Immature natural killer cell (primary cell): ENCODE results near the gene FAM228B. TPM values are rescaled to one million over a fixed set of nuclear protein-coding genes. Genes with fewer than 3 reads are reported as not detected.
A peak's percentile ranks its signal among the peaks of the same experiment; 100 is the strongest.

ENCODE experiments used
- DNase-seq, 3 donors: peaks; one replicate each; pipeline ENCODE4 v3.0.0; 2022; ENCODE audit warnings: mixed read lengths in 1 of 3
- H3K27ac Mint-ChIP-seq, 6 donors: one replicate each; pipeline ENCODE4 v1.8.0; 2020; ENCODE audit warnings: mixed read lengths in 6 of 6, mild to moderate bottlenecking in 5 of 6, inconsistent platforms in 4 of 6, moderate library complexity in 3 of 6
- H3K27me3 Mint-ChIP-seq, 3 donors: one replicate each; pipeline ENCODE4 v1.8.0; 2020 to 2021; ENCODE audit warnings: low read depth in 3 of 3, mild to moderate bottlenecking in 3 of 3, mixed read lengths in 3 of 3, moderate library complexity in 3 of 3, inconsistent platforms in 1 of 3
- H3K36me3 Mint-ChIP-seq, 3 donors: one replicate each; pipeline ENCODE4 v1.8.0; 2020; ENCODE audit warnings: mixed read lengths in 3 of 3, inconsistent platforms in 2 of 3, mild to moderate bottlenecking in 2 of 3
- H3K4me1 Mint-ChIP-seq, 2 donors: one replicate each; pipeline ENCODE4 v1.8.0; 2020; ENCODE audit warnings: inconsistent platforms in 2 of 2, mild to moderate bottlenecking in 2 of 2, mixed read lengths in 2 of 2, moderate library complexity in 1 of 2
- H3K4me3 Mint-ChIP-seq, 5 donors: one replicate each; pipeline ENCODE4 v1.8.0; 2020; ENCODE audit warnings: mild to moderate bottlenecking in 5 of 5, mixed read lengths in 5 of 5, inconsistent platforms in 3 of 5, moderate library complexity in 3 of 5
- H3K9me3 Mint-ChIP-seq, 6 donors: one replicate each; pipeline ENCODE4 v1.8.0; 2020; ENCODE audit warnings: mild to moderate bottlenecking in 6 of 6, mixed read lengths in 6 of 6, inconsistent platforms in 4 of 6, moderate library complexity in 3 of 6
- polyA plus RNA-seq, 3 donors: library from polyadenylated mRNA; unstranded; fragments of 300-500 nt; fragmentation: Illumina TruSeq; gene quantifications; one replicate each; pipeline ENCODE4 v1.2.3, GENCODE V29; 2021

FAM228B gene
- polyA plus RNA-seq, result 10 to 100 TPM in 2 of 3 donors, 1 to 10 TPM in 1; 4.1 to 16.2 (median 16.1) TPM

DNA sequence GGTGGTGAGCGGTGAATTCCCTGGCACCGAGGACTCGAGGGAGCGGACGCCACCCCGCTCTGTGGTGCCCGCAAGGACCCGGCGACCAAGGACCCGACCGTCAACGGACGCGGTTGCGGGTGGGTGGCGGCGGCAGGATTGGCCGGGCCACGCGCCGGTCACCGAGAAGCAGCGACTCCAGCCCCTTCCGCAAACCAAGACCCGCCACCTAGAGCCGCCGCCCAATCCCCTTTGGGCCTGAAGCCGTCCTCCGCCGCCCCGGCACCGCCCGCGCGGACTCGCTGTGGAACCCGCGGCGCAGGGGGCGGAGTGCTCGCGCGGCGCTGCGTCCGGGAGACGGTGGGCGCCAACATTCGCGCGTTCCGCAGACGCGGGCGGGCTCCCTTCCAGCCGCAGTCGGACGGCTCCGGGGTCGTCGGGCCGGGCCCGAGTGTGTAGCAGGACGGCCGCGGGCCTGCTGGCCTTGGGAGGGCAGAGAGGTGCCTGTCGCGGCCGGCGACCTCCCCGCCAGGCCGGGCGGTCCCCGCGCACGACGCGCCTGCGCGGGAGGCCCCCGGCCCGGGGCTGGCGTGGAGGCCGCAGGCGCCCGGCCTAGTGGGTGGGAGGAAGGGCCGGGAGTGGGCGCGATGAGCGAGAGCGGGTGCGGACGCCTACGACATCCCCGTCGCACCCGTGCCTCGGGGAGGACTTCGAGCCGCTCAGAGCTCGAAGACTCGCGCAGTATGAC lies at the start of gene FAM228B, which contains the start of gene PFN4:
Gene FAM228B, plus strand, starts transcription at position 275 of the 727 bp plus-strand sequence. CDS start 893 bp downstream, outside the sequence.
Gene PFN4, minus strand, starts transcription at position 140 of the 727 bp plus-strand sequence. CDS start 799 bp downstream, outside the sequence.
- Mint-ChIP-seq H3K9me3 (no peaks in the 10 kb centered on the region), H3K4me3 (peak within 1 kb of the TSS; percentile 86 to 89 (median 87)), H3K27me3 (peaks cover 0 to 3% (median 0%) of the 10 kb centered on the region in 3 donors), H3K36me3 (peaks cover 0 to 4% (median 3%) of the 10 kb centered on the region in 3 donors), H3K4me1 (peaks cover 16 to 24% of the 10 kb centered on the region in 2 donors), H3K27ac (peak within 1 kb of the TSS; percentile 77 to 92 (median 90))
- peak; percentile 79 to 82 (median 79) for DNase-seq

GRCh38 chr2:24073816-24074215 lies 49.5 kb upstream of the FAM228B start:
- no peak for DNase-seq
- H3K9me3 Mint-ChIP-seq, result no peaks in the 10 kb centered on the region
- peak overlapping the region in 1 of 5 donors; percentile 39 for H3K4me3 Mint-ChIP-seq
- peak overlapping the region in 2 of 6 donors; percentile 34 to 35 for H3K27ac Mint-ChIP-seq
- peaks cover 4 to 11% (median 6%) of the 10 kb centered on the region in 3 donors for H3K27me3 Mint-ChIP-seq
- peaks cover 31 to 62% of the 10 kb centered on the region in 2 donors for H3K4me1 Mint-ChIP-seq
- peaks cover 0 to 9% (median 0%) of the 10 kb centered on the region in 3 donors for H3K36me3 Mint-ChIP-seq

GRCh38 chr2:24075259-24075658 lies 48.0 kb upstream of the FAM228B start:
- peaks cover 4 to 15% (median 6%) of the 10 kb centered on the region in 3 donors for H3K27me3 Mint-ChIP-seq
- H3K27ac Mint-ChIP-seq, result peak overlapping the region; percentile 96 to 99 (median 98)

GRCh38 chr2:24075915-24076848 lies 47.1 kb upstream of the FAM228B start, which contains the start of gene SF3B6:
Gene SF3B6 (minus strand): TSS chr2:24076326. CDS start chr2:24076229, 97 bp downstream.
- peak; percentile 98 for DNase-seq
- H3K4me1 Mint-ChIP-seq, result peaks cover 31 to 52% of the 10 kb centered on the region in 2 donors
- H3K27me3 Mint-ChIP-seq, result peaks cover 4 to 15% (median 6%) of the 10 kb centered on the region in 3 donors
- peaks cover 0 to 4% (median 3%) of the 10 kb centered on the region in 3 donors for H3K36me3 Mint-ChIP-seq
- no peaks in the 10 kb centered on the region for H3K9me3 Mint-ChIP-seq
- H3K4me3 Mint-ChIP-seq, result peak within 1 kb of the TSS; percentile 93 to 100 (median 99)
- peak within 1 kb of the TSS; percentile 96 to 99 (median 98) for H3K27ac Mint-ChIP-seq

More at GRCh38 chr2:24075259-24075658, 48.0 kb upstream of the FAM228B start:
- Mint-ChIP-seq H3K9me3 (no peaks in the 10 kb centered on the region), H3K4me3 (peak overlapping the region; percentile 93 to 100 (median 99)), H3K36me3 (peaks cover 0 to 4% (median 3%) of the 10 kb centered on the region in 3 donors), H3K4me1 (peaks cover 31 to 52% of the 10 kb centered on the region in 2 donors)
- DNase-seq, result no peak

GRCh38 chr2:24076849-24077534 lies 46.3 kb upstream of the FAM228B start:
- Mint-ChIP-seq H3K27me3 (peaks cover 4 to 17% (median 6%) of the 10 kb centered on the region in 3 donors), H3K4me3 (peak overlapping the region; percentile 93 to 100 (median 99)), H3K9me3 (no peaks in the 10 kb centered on the region), H3K4me1 (peaks cover 31 to 51% of the 10 kb centered on the region in 2 donors), H3K36me3 (peaks cover 0 to 4% (median 3%) of the 10 kb centered on the region in 3 donors), H3K27ac (peak overlapping the region; percentile 96 to 99 (median 98))
- DNase-seq, result no peak

DNA sequence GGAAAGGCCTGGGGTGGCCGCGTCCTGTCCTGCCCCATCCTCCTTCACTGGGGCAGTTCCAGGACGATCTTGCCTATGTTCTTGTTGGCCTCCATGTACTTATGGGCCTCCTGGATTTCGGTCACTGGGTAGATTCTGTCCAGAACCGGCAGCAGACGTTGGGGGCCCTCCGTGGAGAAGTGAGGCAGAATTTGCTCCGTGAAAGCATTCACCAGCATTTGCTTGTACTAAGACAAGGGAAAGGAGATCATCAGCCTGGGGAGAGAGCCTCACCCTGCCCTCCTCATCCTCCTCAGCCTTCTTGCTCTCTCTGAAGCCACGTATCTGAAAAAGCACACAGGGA lies 45.8 kb upstream of the FAM228B start:
- H3K4me3 Mint-ChIP-seq, result peak overlapping the region; percentile 93 to 100 (median 99)
- no peaks in the 10 kb centered on the region for H3K9me3 Mint-ChIP-seq
- peaks cover 0 to 9% (median 4%) of the 10 kb centered on the region in 3 donors for H3K36me3 Mint-ChIP-seq
- peaks cover 29 to 46% of the 10 kb centered on the region in 2 donors for H3K4me1 Mint-ChIP-seq
- H3K27ac Mint-ChIP-seq, result peak overlapping the region; percentile 88 to 99 (median 98)
- DNase-seq, result peak in 1 of 3 donors; percentile 2
- peaks cover 4 to 17% (median 6%) of the 10 kb centered on the region in 3 donors for H3K27me3 Mint-ChIP-seq

GRCh38 chr2:24077879-24078278 lies 45.4 kb upstream of the FAM228B start:
- peaks cover 0 to 9% (median 4%) of the 10 kb centered on the region in 3 donors for H3K36me3 Mint-ChIP-seq
- DNase-seq, result no peak
- H3K27me3 Mint-ChIP-seq, result peaks cover 4 to 17% (median 6%) of the 10 kb centered on the region in 3 donors
- peak overlapping the region; percentile 88 to 99 (median 98) for H3K27ac Mint-ChIP-seq
- peaks cover 29 to 43% of the 10 kb centered on the region in 2 donors for H3K4me1 Mint-ChIP-seq
- H3K4me3 Mint-ChIP-seq, result peak overlapping the region; percentile 93 to 100 (median 99)
- no peaks in the 10 kb centered on the region for H3K9me3 Mint-ChIP-seq

DNA sequence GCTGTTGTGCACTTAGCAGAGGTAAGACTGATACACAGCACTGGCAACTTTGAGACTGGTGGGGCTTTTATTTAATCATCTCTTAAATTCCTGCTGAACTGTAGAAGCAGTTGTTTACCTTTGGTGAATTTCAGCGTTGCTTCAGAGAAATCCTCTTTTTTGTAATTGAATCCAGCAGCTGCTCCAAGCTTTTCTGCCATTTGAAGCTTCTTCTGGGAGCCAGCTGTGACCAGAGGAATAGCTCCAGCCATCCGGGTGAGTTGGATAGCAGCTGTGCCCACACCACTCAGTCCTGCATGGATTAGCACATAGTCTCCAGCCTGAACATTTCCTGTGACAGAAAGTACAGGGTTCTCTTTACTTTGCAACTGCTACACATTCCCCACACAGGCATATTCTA lies 42.6 kb upstream of the FAM228B start:
- Mint-ChIP-seq H3K9me3 (no peaks in the 10 kb centered on the region), H3K4me3 (no peak overlapping the region), H3K4me1 (peaks cover 30 to 44% of the 10 kb centered on the region in 2 donors)

DNA sequence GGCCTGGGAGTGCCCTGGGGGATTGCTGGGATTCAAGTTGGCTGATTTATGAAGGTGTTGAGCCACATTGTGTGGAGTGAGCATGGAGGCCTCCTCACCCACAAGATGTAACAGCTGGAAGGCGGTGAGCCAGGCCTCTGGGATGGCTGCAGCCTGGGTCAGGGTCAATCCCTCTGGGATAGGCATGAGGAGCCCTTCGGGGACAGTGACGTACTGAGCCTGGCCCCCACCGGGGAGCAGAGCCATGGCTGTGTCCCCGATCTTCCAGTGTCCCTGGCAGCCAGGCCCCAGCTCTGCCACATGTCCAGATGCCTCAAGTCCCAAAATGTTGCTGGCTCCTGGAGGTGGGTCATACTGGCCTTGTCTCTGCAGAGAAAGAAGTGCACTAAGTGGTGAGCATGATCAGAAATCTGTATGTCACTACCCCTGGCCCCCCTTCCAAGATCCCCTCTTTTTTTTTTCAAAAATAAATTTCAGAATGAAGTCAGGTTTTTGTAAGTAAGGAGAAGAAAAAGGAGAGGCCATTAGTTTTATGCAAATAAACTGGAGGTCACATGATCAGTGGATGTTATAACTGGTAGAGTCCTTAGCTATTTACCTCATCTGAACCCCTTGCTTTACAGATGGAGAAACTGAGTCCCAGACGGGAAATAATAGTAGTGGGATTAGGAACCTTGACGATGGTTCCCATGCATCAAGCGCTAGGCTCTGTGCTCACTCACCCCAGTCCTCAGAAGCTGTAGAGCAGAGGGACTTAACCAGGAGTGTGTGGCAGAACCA lies 40.3 kb upstream of the FAM228B start:
- Mint-ChIP-seq H3K36me3 (peaks cover 0 to 9% (median 4%) of the 10 kb centered on the region in 3 donors), H3K27me3 (peaks cover 0 to 6% (median 1%) of the 10 kb centered on the region in 3 donors), H3K27ac (peak overlapping the region in 1 of 6 donors; percentile 61), H3K4me3 (peak overlapping the region in 4 of 5 donors; percentile 15 to 89 (median 80)), H3K9me3 (no peaks in the 10 kb centered on the region), H3K4me1 (peaks cover 18 to 30% of the 10 kb centered on the region in 2 donors)
- no peak for DNase-seq

More for the DNA sequence above, 42.6 kb upstream of the FAM228B start:
- Mint-ChIP-seq H3K36me3 (peaks cover 0 to 9% (median 4%) of the 10 kb centered on the region in 3 donors), H3K27me3 (peaks cover 5 to 17% (median 6%) of the 10 kb centered on the region in 3 donors), H3K27ac (no peak overlapping the region)
- DNase-seq, result no peak

- H3K27ac Mint-ChIP-seq, result peak overlapping the region in 5 of 6 donors; percentile 61 to 80 (median 62)
- H3K9me3 Mint-ChIP-seq, result no peaks in the 10 kb centered on the region
- H3K4me3 Mint-ChIP-seq, result peak overlapping the region; percentile 78 to 89 (median 83)
- H3K36me3 Mint-ChIP-seq, result peaks cover 0 to 12% (median 4%) of the 10 kb centered on the region in 3 donors
- no peak for DNase-seq
- peaks cover 17 to 23% of the 10 kb centered on the region in 2 donors for H3K4me1 Mint-ChIP-seq
- H3K27me3 Mint-ChIP-seq, result peaks cover 0 to 6% (median 1%) of the 10 kb centered on the region in 3 donors
These were observed 39.5 kb upstream of the FAM228B start for GRCh38 chr2:24083567-24084385.
